GM21737 (cell line): ENCODE results near the gene BBS2.
"Not testable (repeated sequence)": the region's sequence is repeated elsewhere in the genome, so short reads cannot be mapped to it uniquely, and the experiment has no call there.

Experiments used
- ATAC-seq: cut with Tn5 transposase; IDR thresholded peaks from one replicate; pipeline ENCODE4 v1.9.1; 2021; ENCODE audit warnings: mild to moderate bottlenecking, moderate library complexity; ENCODE audit not compliant: unreplicated experiment

BBS2 gene

DNA sequence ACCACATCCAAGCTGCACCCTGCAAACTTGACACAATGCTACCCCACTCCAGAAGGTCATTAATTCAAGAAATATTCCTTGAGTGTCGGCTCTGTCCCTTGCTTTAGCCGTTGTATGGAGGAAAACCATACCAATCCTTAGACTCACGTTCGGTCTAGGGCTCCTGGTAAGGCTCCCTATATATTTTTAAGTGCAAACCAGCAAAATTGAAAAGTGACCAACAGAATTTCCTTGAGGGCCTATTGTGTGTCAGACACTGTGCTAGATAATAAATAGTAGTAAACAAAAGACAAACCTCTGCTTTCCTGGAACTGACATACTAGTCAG lies 390 bp upstream of the BBS2 start:
- no peak for ATAC-seq

DNA sequence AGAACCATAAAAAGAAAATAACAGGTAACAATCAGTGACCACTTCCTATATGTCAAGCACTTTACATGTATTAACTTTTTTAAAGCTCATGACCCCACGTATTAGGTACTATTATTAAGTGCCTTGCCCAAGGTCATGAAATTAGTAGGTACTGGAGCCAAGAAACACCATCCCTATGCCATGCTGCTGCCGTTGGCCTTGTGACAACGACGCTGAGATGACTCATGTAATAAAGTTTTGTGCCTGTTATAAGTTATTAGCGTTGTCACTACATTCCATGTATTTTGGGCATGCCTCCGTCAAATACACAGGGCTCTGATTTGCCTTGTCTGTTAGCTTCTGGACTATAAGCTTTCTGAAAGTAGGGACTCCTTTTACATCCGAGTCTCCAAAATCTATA lies 1.4 kb downstream of the BBS2 start:
- no peak for ATAC-seq

DNA sequence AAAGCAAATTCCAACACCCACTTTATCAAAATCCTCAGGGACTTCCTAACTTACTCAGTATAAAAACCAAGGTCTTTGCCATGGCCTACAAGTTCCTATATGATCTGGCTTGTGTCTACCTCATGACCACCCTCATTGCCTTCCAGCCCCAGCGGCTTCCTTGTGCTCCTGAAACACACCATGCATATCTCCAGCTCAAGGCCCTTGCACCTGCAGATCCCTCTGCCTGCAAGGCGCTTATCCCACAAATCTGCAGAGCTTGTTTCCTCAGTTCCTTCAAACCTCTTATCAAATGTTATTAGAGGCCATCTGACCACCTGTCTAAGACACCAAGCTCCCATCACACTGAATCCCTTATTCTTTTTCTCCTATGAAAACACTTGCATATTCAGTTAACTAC lies 2.6 kb downstream of the BBS2 start:
- ATAC-seq, result no peak

DNA sequence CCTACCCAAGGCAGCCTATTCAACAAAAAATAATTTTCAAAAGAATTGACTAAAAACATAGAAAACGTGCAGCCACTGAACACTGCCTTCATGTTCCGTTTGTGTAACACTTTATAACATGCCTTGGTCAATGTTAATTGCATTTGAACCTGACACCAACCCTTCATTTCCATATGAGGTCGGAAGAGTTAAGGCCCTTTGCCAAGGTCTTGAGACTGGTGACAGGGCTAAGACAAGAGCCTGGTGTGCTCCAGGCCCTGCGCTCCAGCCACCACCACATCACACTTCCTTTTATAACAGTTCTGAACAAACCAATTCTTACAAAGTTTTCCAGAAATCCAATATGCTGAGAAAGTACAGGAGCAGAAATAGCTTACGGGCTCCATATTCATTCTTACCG lies 4.2 kb downstream of the BBS2 start:
- ATAC-seq, result no peak

- ATAC-seq, result no peak
These were observed 5.0 kb downstream of the BBS2 start for GRCh38 chr16:56514845-56515244.

GRCh38 chr16:56513972-56514371 lies 5.9 kb downstream of the BBS2 start:
- ATAC-seq, result no peak

GRCh38 chr16:56513091-56513490 lies 6.7 kb downstream of the BBS2 start:
- no peak for ATAC-seq

- ATAC-seq, result no peak
These were observed 7.8 kb downstream of the BBS2 start for GRCh38 chr16:56512025-56512424.

GRCh38 chr16:56510544-56510943 lies 9.3 kb downstream of the BBS2 start:
- no peak for ATAC-seq

GRCh38 chr16:56506941-56507340 lies 12.9 kb downstream of the BBS2 start:
- ATAC-seq, result no peak

DNA sequence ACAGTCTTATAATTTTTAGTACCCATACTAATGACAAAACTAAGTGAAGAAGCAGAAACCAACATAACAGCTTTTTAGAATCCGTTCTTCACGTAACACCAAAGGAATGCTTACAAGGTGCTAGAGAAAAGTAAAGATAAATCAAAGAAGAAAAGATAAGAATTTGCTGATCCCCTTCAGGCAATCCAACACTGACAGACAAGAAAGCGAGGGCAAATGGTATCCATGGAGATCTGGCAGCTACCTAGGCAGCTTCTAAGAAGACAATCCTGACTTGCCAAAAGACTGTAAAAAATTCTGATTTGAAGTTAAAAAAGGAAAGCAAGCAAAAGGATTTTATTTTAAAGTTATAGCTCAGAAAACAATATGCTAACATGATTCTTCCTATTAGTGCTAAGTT lies 14.6 kb downstream of the BBS2 start:
- no peak for ATAC-seq

DNA sequence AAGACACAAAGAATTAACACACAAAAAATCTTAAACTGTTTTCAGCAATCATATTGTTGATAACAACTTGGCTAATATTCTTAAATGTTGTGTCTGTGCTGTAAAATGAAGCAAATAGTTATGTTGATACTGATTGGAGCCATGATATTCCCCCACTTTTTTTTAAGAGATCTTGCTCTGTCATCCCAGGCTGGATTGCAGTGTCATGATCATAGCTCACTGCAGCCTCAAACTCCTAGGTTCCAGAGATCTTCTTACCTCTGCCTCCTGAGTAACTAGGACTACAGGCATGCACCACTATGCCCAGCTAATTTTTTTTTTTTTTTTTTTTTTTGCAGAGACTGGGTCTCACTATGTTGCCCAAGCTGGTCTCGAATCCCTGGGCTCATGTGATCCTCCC lies 26.0 kb downstream of the BBS2 start:
- ATAC-seq, result no peak

- ATAC-seq, result no peak
These were observed 26.7 kb downstream of the BBS2 start for GRCh38 chr16:56493126-56493525.

DNA sequence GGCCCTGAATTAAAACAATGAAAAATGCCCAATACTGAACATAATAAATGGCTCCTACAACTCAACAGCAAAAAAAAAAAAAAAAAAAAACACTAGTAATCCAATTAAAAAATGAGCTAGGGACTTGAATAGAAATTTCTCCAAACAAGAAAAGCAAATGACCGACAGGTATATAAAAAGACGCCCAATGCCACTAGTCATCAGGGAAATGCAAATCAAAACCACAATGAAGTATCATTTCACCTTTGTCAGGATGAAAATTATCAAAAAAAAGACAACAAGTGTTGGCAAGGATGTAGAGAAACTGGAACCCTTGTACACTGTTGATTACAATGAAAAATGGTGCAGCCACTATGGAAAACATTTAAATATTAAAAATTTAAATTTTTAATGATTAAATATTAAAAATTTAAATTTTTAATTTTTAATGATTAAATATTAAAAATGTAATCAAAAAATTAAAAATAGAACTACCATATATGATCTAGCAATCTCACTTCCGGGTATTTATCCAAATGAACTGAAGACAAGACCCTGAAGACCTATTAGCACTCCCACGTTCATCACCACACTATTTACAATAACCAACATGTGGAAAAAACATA lies 28.1 kb downstream of the BBS2 start:
- no peak for ATAC-seq

GRCh38 chr16:56488868-56489267 lies 31.0 kb downstream of the BBS2 start:
- not testable (repeated sequence) for ATAC-seq

DNA sequence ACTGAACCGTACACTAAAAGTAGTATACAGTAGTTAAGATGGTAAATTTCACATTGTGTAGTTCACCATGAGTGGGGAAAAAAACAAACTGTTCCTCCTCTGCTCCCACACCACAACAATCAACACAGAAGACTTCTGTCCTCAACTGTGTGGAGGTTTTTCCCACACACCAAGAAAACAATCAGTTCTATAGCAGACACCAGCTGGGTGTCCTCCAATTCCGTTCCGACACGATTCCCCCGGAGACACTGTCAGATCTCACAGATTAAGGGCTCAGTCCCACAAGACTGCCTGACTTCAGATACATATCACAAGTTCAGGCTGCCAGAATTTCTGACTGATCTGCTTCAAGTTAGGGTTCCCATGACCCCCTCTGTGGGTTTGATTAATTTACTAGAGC lies 31.8 kb downstream of the BBS2 start:
- ATAC-seq, result no peak

- no peak for ATAC-seq
These were observed 36.4 kb downstream of the BBS2 start for GRCh38 chr16:56483394-56483793.

DNA sequence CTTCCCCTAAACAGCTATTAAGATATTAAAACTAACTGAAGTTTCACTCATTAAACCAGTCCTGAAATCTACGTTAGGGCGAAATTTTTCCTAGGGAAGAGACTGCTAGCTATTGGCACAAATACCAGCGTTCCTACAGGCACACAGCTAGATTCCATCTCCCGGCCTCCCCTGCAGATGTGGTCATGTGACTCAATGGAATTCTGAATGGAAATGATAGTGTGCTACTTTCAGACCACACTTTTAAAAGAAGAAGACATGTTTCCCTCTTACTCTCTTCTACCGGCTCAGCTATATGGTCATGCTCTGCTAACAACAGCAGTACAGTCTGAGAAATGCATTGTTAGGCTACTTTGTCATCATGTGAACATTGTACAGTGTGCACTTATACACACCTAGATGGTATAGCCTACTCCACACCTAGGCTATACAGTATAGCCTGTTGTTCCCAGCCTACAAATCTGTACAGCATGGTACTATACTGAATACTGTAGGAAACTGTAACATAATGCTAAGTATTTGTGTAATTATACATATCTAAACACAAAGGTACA lies 37.1 kb downstream of the BBS2 start:
- no peak for ATAC-seq

- no peak for ATAC-seq
These were observed 38.2 kb downstream of the BBS2 start for GRCh38 chr16:56481468-56482122.

- no peak for ATAC-seq
These were observed 38.9 kb downstream of the BBS2 start for GRCh38 chr16:56480776-56481467.

GRCh38 chr16:56479469-56479868 lies 40.4 kb downstream of the BBS2 start:
- no peak for ATAC-seq
